HEK293 (cell line): ENCODE results near the gene IGFALS.

Source experiments
- CTCF ChIP-seq: fragments of 450-650 bp; formaldehyde crosslinking; IDR thresholded peaks from 2 replicates; pipeline ENCODE4 v1.5.1; 2016; ENCODE audit warnings: missing biosample characterization, missing genetic modification characterization
- GFI1B ChIP-seq: fragments of 450-650 bp; formaldehyde crosslinking; IDR thresholded peaks from 2 replicates; pipeline ENCODE4 v1.5.1; 2016; ENCODE audit warnings: missing biosample characterization, missing genetic modification characterization
- SALL2 ChIP-seq: fragments of 450-650 bp; formaldehyde crosslinking; IDR thresholded peaks from 2 replicates; pipeline ENCODE4 v1.5.0; 2017; ENCODE audit warnings: missing biosample characterization, mild to moderate bottlenecking, missing genetic modification characterization, borderline replicate concordance
- YY1 ChIP-seq: fragments of 450-650 bp; formaldehyde crosslinking; IDR thresholded peaks from 2 replicates; pipeline ENCODE4 v1.5.1; 2018; ENCODE audit warnings: missing biosample characterization, missing genetic modification characterization
- ZBTB8A ChIP-seq: fragments of 450-650 bp; formaldehyde crosslinking; IDR thresholded peaks from 2 replicates; pipeline ENCODE4 v1.5.1; 2016; ENCODE audit warnings: missing biosample characterization, missing genetic modification characterization
- ZFP41 ChIP-seq: fragments of 450-650 bp; formaldehyde crosslinking; IDR thresholded peaks from 2 replicates; pipeline ENCODE4 v1.5.1; 2016; ENCODE audit warnings: missing biosample characterization, missing genetic modification characterization, borderline replicate concordance
- ZNF76 ChIP-seq: fragments of 450-650 bp; formaldehyde crosslinking; IDR thresholded peaks from 2 replicates; pipeline ENCODE4; 2016; ENCODE audit warnings: low read depth, missing biosample characterization, missing genetic modification characterization, borderline replicate concordance
- TF ChIP-seq, protein P1 (sequence below): fragments of 450-650 bp; formaldehyde crosslinking; IDR thresholded peaks from 2 replicates; pipeline ENCODE4 v1.5.1; 2016; ENCODE audit warnings: missing biosample characterization, missing genetic modification characterization
- TF ChIP-seq, protein P2 (sequence below): fragments of 450-650 bp; formaldehyde crosslinking; IDR thresholded peaks from 2 replicates; pipeline ENCODE4 v1.5.1; 2016; ENCODE audit warnings: missing biosample characterization, missing genetic modification characterization, borderline replicate concordance

- TF ChIP-seq SALL2: no peak
- TF ChIP-seq ZFP41 (tag by site-specific recombination): no peak
- TF ChIP-seq, protein P1, sequence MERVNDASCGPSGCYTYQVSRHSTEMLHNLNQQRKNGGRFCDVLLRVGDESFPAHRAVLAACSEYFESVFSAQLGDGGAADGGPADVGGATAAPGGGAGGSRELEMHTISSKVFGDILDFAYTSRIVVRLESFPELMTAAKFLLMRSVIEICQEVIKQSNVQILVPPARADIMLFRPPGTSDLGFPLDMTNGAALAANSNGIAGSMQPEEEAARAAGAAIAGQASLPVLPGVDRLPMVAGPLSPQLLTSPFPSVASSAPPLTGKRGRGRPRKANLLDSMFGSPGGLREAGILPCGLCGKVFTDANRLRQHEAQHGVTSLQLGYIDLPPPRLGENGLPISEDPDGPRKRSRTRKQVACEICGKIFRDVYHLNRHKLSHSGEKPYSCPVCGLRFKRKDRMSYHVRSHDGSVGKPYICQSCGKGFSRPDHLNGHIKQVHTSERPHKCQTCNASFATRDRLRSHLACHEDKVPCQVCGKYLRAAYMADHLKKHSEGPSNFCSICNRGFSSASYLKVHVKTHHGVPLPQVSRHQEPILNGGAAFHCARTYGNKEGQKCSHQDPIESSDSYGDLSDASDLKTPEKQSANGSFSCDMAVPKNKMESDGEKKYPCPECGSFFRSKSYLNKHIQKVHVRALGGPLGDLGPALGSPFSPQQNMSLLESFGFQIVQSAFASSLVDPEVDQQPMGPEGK: no peak
- TF ChIP-seq, protein P2, sequence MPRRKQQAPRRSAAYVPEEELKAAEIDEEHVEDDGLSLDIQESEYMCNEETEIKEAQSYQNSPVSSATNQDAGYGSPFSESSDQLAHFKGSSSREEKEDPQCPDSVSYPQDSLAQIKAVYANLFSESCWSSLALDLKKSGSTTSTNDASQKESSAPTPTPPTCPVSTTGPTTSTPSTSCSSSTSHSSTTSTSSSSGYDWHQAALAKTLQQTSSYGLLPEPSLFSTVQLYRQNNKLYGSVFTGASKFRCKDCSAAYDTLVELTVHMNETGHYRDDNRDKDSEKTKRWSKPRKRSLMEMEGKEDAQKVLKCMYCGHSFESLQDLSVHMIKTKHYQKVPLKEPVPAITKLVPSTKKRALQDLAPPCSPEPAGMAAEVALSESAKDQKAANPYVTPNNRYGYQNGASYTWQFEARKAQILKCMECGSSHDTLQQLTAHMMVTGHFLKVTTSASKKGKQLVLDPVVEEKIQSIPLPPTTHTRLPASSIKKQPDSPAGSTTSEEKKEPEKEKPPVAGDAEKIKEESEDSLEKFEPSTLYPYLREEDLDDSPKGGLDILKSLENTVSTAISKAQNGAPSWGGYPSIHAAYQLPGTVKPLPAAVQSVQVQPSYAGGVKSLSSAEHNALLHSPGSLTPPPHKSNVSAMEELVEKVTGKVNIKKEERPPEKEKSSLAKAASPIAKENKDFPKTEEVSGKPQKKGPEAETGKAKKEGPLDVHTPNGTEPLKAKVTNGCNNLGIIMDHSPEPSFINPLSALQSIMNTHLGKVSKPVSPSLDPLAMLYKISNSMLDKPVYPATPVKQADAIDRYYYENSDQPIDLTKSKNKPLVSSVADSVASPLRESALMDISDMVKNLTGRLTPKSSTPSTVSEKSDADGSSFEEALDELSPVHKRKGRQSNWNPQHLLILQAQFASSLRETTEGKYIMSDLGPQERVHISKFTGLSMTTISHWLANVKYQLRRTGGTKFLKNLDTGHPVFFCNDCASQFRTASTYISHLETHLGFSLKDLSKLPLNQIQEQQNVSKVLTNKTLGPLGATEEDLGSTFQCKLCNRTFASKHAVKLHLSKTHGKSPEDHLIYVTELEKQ (tag by site-specific recombination): no peak
- TF ChIP-seq CTCF (tag by site-specific recombination): no peak
- no peak for TF ChIP-seq GFI1B (tag by site-specific recombination)
- no peak for TF ChIP-seq ZBTB8A (tag by site-specific recombination)
- TF ChIP-seq ZNF76 (tag by site-specific recombination): no peak
- no peak for TF ChIP-seq YY1 (tag by site-specific recombination)
These were observed 39.4 kb upstream of the IGFALS start for GRCh38 chr16:1832838-1833454.
